Keratinocyte (primary cell): ENCODE data around the gene KCNH6. TPM values are rescaled to one million over a fixed set of nuclear protein-coding genes. Genes with fewer than 3 reads are reported as not detected.

ENCODE experiments used
- DNase-seq: peaks from one replicate; pipeline ENCODE4 v3.0.0-alpha.2; 2011; ENCODE audit warnings: low read depth, missing footprints, low spot score
- FAIRE-seq: peaks from 2 replicates; lab custom pipeline; 2011; peaks lifted over from hg19 to GRCh38; lab: Jason Lieb, UNC
- H2AFZ ChIP-seq: 2 replicates; pipeline ENCODE4 v1.6.0; 2012; ENCODE audit warnings: low read length, control low read depth, inconsistent platforms; ENCODE audit not compliant: control insufficient read depth
- H3K27ac ChIP-seq: 2 replicates; pipeline ENCODE4 v1.5.1; 2011; ENCODE audit warnings: low read length; ENCODE audit not compliant: control insufficient read depth, insufficient read depth
- H3K27me3 ChIP-seq: 3 replicates; pipeline ENCODE4 v1.6.0; 2011; ENCODE audit warnings: low read length; ENCODE audit not compliant: control insufficient read depth, insufficient read depth; ENCODE audit errors: extremely low read depth
- H3K36me3 ChIP-seq, 2 experiments: 2 replicates in 1 of 2; 3 replicates in 1 of 2; pipeline ENCODE4 v1.5.1; 2011; ENCODE audit warnings: low read length in 2 of 2, mild to moderate bottlenecking in 1 of 2; ENCODE audit not compliant: control insufficient read depth in 2 of 2, insufficient read depth in 2 of 2; ENCODE audit errors: extremely low read depth in 1 of 2
- H3K4me1 ChIP-seq: 3 replicates; pipeline ENCODE4 v1.5.1; 2011; ENCODE audit warnings: low read length; ENCODE audit not compliant: control insufficient read depth, insufficient read depth; ENCODE audit errors: extremely low read depth
- H3K4me2 ChIP-seq: 3 replicates; pipeline ENCODE4 v1.6.0; 2011; ENCODE audit warnings: low read depth, low read length; ENCODE audit not compliant: control insufficient read depth, insufficient read depth; ENCODE audit errors: extremely low read depth
- H3K4me3 ChIP-seq, 3 experiments: fragments of 200-600 bp in 1 of 3; sonication (generic) in 1 of 3; 2 replicates in 2 of 3; 3 replicates in 1 of 3; pipeline ENCODE4 v1.5.1; 2011 to 2016; ENCODE audit warnings: low read length in 3 of 3, mild to moderate bottlenecking in 3 of 3, control low read depth in 2 of 3, inconsistent platforms in 1 of 3, low read depth in 1 of 3, mixed read lengths in 1 of 3, mixed run types in 1 of 3, moderate library complexity in 1 of 3; ENCODE audit not compliant: control insufficient read depth in 2 of 3, insufficient read depth in 2 of 3; ENCODE audit errors: extremely low read depth in 1 of 3
- H3K79me2 ChIP-seq: 2 replicates; pipeline ENCODE4 v1.6.0; 2012; ENCODE audit warnings: low read length; ENCODE audit not compliant: control insufficient read depth, insufficient read depth
- H3K9ac ChIP-seq: 3 replicates; pipeline ENCODE4 v1.6.0; 2011; ENCODE audit warnings: low read length; ENCODE audit not compliant: control insufficient read depth, insufficient read depth; ENCODE audit errors: extremely low read depth
- H3K9me1 ChIP-seq: 3 replicates; pipeline ENCODE4 v1.6.0; 2011; ENCODE audit warnings: low read length; ENCODE audit not compliant: control insufficient read depth, insufficient read depth; ENCODE audit errors: extremely low read depth
- H3K9me3 ChIP-seq: 2 replicates; pipeline ENCODE4 v1.5.1; 2012; ENCODE audit warnings: low read depth, low read length; ENCODE audit not compliant: control insufficient read depth
- H4K20me1 ChIP-seq: 3 replicates; pipeline ENCODE4 v1.6.0; 2011; ENCODE audit warnings: low read length; ENCODE audit not compliant: control insufficient read depth, insufficient read depth; ENCODE audit errors: extremely low read depth
- EZH2 ChIP-seq: IDR thresholded peaks from one replicate; pipeline ENCODE4 v1.6.1; 2012; ENCODE audit warnings: inconsistent platforms, mild to moderate bottlenecking, low read length, moderate library complexity
- dilution Hi-C: fragments of 300-500 bp; cut with MboI; formaldehyde crosslinking; loops from one replicate; pipeline ENCODE4 v1.7.0; 2020; ENCODE audit warnings: low sequenced_read_pairs; ENCODE audit not compliant: extremely low pct_ligation_motif_present
- polyA plus RNA-seq, 5 experiments: library from polyadenylated mRNA; depleted of rRNA in 3 of 5; stranded (reverse) in 3 of 5; stranded (forward) in 1 of 5; unstranded in 1 of 5; fragments of >200 nt; gene quantifications; 1 replicate in 1 of 5; 2 replicates in 3 of 5; 3 replicates in 1 of 5; pipeline versions ENCODE4 v1.2.1 to v1.2.3, GENCODE V29; 2011 to 2012; ENCODE audit warnings: missing spikeins in 2 of 5, low read depth in 1 of 5, low replicate concordance in 1 of 5
- TF ChIP-seq, protein P1 (sequence below), 3 experiments: IDR thresholded peaks in 1 of 3; conservative IDR thresholded peaks in 1 of 3; optimal IDR thresholded peaks in 1 of 3; 2 replicates in 2 of 3; 3 replicates in 1 of 3; pipeline versions ENCODE3 to v1.5.1; 2011; ENCODE audit warnings: low read length in 3 of 3, mild to moderate bottlenecking in 3 of 3, moderate library complexity in 2 of 3, control low read depth in 1 of 3, inconsistent platforms in 1 of 3; ENCODE audit not compliant: insufficient read depth in 2 of 3; ENCODE audit errors: extremely low read depth in 1 of 3

The KCNH6 gene
- polyA plus RNA-seq, 1 donor (not counting 4 experiments of a cell fraction or from before 2014, with no cell fraction given) = not detected

DNA sequence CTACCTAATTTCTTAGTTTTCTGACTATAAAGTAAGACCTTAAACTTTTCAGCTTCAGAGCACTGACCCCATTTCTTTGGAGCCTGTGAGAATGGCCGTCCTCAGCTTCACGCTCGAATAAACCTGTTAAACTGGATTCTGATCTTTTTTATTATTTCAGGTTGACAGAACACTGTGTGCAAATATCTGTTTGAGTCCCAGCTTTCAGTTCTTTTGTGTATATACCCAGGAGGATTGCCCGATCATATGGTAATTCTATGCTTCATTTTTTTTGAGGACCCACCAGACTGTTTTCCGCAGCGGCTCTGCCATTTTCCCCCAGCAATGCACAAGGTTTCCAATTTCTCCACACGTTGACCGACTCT is 19.8 kb upstream of the KCNH6 start:
- Histone ChIP-seq H3K9ac (no peak overlapping the region), H3K9me1 (no peaks in the 10 kb centered on the region), H3K27me3 (peaks cover 22% of the 10 kb centered on the region), H3K79me2 (no peaks in the 10 kb centered on the region), H4K20me1 (no peaks in the 10 kb centered on the region), H3K9me3 (no peaks in the 10 kb centered on the region), H2AFZ (no peak overlapping the region), H3K27ac (no peak overlapping the region), H3K36me3 (no peaks in the 10 kb centered on the region), H3K4me2 (no peak overlapping the region), H3K4me1 (no peaks in the 10 kb centered on the region), H3K4me3 (no peak overlapping the region)
- FAIRE-seq = no peak
- dilution Hi-C loops = no loop called here
- DNase-seq = no peak
- no peak for TF ChIP-seq EZH2
- TF ChIP-seq, protein P1, sequence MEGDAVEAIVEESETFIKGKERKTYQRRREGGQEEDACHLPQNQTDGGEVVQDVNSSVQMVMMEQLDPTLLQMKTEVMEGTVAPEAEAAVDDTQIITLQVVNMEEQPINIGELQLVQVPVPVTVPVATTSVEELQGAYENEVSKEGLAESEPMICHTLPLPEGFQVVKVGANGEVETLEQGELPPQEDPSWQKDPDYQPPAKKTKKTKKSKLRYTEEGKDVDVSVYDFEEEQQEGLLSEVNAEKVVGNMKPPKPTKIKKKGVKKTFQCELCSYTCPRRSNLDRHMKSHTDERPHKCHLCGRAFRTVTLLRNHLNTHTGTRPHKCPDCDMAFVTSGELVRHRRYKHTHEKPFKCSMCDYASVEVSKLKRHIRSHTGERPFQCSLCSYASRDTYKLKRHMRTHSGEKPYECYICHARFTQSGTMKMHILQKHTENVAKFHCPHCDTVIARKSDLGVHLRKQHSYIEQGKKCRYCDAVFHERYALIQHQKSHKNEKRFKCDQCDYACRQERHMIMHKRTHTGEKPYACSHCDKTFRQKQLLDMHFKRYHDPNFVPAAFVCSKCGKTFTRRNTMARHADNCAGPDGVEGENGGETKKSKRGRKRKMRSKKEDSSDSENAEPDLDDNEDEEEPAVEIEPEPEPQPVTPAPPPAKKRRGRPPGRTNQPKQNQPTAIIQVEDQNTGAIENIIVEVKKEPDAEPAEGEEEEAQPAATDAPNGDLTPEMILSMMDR (optimal IDR thresholded peaks at IDR 0.05 in 1 of 3, IDR thresholded peaks at IDR 0.05 in 1 of 3, conservative IDR thresholded peaks at IDR 0.05 in 1 of 3; ENCODE audit: extremely low read depth in 1 of 3, insufficient read depth in 2 of 3, low read length in 3 of 3) = no peak

- no peak for FAIRE-seq
- H4K20me1 ChIP-seq = no peaks in the 10 kb centered on the region
- no peaks in the 10 kb centered on the region for H3K4me1 ChIP-seq
- no peaks in the 10 kb centered on the region for H3K9me3 ChIP-seq
- dilution Hi-C loops = no loop called here
- no peaks in the 10 kb centered on the region for H3K36me3 ChIP-seq
- H3K4me3 ChIP-seq = no peak overlapping the region
- H3K9me1 ChIP-seq = no peaks in the 10 kb centered on the region
- no peak for DNase-seq
- TF ChIP-seq EZH2 = no peak
- TF ChIP-seq, protein P1 (optimal IDR thresholded peaks at IDR 0.05 in 1 of 3, IDR thresholded peaks at IDR 0.05 in 1 of 3, conservative IDR thresholded peaks at IDR 0.05 in 1 of 3; ENCODE audit: extremely low read depth in 1 of 3, insufficient read depth in 2 of 3, low read length in 3 of 3) = no peak
- no peaks in the 10 kb centered on the region for H3K79me2 ChIP-seq
- peaks cover 21% of the 10 kb centered on the region for H3K27me3 ChIP-seq
- no peak overlapping the region for H2AFZ ChIP-seq
- no peak overlapping the region for H3K9ac ChIP-seq
- H3K4me2 ChIP-seq = no peak overlapping the region
- no peak overlapping the region for H3K27ac ChIP-seq
These were observed 18.9 kb upstream of the KCNH6 start for GRCh38 chr17:63504261-63504660.
